Endometrium (tissue), 2 donors: Measurements from ENCODE around the gene GPR25.

Source experiments
- FAIRE-seq: peaks from 2 replicates; lab custom pipeline; 2012; peaks lifted over from hg19 to GRCh38; lab: Jason Lieb, UNC
- donor health status: control.
- donor health status: control.

The GPR25 gene

DNA sequence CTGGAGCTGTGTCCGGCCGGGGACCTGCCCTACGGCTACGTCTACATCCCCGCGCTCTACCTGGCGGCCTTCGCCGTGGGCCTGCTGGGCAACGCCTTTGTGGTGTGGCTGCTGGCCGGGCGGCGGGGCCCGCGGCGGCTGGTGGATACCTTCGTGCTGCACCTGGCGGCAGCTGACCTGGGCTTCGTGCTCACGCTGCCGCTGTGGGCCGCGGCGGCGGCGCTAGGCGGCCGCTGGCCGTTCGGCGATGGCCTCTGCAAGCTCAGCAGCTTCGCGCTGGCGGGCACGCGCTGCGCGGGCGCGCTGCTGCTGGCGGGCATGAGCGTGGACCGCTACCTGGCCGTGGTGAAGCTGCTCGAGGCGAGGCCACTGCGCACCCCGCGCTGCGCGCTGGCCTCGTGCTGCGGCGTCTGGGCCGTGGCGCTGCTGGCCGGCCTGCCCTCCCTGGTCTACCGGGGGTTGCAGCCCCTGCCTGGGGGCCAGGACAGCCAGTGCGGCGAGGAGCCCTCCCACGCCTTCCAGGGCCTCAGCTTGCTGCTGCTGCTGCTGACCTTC is 412 bp downstream of the GPR25 start:
- no peak for FAIRE-seq

DNA sequence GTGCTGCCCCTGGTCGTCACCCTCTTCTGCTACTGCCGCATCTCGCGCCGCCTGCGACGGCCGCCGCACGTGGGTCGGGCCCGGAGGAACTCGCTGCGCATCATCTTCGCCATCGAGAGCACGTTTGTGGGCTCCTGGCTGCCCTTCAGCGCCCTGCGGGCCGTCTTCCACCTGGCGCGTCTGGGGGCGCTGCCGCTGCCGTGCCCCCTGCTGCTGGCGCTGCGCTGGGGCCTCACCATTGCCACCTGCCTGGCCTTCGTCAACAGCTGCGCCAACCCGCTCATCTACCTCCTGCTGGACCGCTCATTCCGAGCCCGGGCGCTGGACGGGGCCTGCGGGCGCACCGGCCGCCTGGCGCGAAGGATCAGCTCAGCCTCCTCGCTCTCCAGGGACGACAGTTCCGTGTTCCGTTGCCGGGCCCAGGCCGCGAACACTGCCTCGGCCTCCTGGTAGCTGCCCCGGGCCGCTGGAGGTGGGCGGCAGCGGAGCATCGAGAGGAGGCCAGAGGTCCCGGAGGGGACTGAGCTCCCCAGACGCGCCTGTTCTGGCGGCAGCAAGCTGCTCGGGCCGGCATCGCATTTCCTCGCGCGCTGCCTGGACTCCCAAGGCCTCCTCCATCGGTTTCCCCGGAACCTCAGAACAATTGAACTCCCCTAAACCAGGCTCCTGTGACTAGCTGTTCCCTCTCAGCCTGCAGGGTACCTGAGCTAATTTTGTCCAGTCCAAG is 1.1 kb downstream of the GPR25 start:
- FAIRE-seq, result no peak

DNA sequence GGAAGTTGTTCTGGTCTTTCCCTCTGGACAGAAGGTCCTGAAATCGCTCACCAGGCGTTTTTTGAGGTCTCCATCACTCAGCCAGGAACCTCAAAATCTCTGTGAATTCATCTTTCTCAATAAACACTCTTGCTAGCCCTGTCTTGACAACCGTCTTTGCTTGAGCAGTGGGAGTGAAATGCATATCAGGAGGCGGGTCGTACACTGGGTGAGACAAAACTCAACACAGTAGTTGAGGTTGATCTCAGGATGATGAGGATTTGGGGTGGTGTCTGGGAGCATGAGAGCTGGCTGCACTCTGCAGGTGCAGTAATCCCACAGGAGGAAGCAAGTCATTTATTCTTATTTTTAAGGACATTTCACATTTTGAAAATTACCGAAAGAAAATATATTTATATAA is 1.9 kb downstream of the GPR25 start:
- FAIRE-seq, result no peak

DNA sequence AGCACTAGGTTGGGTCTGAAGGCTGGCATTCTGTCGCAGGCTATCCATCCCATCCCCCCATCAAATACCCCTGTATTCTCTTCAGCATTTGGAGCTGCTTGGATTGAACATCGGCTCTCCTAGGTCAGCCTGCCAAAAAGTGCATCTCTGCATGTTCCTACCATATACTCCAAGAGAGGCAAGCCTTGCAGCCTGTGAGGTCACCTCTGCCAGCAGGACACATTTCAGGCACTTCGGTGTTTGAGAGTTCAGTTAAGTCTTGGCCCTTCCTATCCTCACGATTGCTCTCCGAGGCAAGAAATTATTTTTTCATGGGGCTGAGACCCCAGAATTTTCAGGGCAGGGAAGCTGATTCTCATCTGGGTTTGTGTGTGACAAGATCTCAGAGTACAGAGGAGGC is 2.6 kb downstream of the GPR25 start:
- FAIRE-seq, result no peak

DNA sequence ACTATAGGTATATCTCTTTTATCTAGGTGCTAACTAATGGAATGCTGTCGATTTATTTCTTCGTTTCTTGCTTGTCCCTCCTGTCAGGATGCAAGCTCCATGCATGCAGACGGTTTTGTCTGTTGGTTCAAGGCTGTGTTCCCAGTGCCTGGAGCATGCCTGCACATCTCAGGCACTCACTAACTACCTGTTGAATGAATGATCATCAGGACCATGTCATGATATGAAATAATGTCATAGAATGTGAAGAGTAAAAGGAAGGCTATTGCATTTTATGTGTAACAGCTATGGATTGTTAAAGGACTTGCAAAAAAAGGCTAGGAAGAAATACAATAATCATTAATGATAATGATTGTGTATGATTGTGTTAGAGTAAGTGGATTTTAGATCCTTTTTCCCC is 4.2 kb downstream of the GPR25 start:
- no peak for FAIRE-seq

DNA sequence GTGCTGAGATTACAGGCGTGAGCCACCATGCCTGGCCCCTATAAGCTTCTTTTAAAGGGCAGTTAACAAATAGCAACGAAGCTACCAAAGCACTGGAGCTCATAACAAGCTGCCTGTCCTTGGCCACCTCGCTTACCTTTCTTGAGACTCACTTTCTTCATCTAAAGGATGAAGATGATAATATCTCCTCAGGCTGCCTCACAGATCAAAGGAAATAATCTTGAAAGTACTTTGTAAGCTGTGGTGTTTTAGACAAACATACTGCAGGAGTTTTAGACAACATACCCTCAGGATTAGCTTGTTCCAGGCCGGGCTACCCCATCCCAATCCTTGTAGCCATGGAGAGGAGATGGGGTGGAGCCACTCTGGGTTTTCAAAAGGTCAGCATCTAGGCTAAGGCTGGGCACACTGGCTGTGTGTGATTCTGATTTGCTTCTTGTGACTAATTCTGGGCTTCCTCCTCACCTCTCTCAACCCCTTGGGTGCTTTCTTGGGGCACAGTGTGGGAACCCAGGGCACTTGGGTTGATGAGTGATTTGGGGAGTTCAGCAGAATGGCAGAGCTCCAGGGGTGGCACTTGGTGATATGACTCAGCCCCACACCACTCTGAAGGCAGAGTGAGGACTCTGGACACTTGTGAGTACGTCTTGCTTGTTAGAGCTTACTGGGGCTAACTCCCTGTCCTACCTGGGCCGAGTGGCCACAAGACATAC is 5.2 kb downstream of the GPR25 start:
- FAIRE-seq, result no peak

DNA sequence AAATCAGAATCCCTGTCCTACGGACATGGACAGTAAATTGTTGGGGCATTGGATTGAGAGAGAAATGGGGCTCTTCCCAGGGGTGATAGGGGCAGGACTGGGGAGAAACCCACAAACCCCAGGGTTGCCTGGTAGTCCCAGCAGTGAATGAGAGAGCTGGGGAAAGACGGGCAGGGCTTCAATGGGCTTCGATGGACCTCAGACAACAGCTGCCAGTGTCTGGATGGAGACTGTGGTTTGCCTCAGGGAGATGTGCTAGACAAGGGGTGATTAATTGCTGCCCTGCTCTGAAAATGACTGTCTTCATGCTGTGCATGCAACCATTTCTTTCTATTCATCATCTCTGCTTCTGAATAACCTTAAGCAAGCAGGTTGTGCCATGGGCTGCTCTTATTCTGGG is 7.4 kb downstream of the GPR25 start:
- FAIRE-seq, result no peak

DNA sequence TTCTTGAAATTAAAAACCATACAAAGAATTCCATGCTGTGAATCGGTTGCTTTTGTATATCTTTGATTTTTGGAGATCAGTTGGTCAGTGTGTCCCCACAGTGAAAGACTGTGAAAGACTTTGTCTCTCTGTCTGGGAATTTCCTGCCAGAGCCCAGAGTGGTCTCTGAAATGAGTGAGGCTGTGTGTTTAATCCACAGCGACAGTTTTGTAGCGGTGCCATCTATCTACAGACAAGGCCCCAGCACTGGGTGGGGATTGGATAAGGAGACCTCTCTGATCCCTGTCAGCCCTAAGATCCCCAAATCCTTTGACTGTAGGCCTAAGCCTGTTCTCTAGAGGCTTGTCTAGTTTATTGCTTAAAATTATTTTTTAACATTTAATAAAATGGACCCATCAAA is 10.3 kb downstream of the GPR25 start:
- FAIRE-seq, result no peak

DNA sequence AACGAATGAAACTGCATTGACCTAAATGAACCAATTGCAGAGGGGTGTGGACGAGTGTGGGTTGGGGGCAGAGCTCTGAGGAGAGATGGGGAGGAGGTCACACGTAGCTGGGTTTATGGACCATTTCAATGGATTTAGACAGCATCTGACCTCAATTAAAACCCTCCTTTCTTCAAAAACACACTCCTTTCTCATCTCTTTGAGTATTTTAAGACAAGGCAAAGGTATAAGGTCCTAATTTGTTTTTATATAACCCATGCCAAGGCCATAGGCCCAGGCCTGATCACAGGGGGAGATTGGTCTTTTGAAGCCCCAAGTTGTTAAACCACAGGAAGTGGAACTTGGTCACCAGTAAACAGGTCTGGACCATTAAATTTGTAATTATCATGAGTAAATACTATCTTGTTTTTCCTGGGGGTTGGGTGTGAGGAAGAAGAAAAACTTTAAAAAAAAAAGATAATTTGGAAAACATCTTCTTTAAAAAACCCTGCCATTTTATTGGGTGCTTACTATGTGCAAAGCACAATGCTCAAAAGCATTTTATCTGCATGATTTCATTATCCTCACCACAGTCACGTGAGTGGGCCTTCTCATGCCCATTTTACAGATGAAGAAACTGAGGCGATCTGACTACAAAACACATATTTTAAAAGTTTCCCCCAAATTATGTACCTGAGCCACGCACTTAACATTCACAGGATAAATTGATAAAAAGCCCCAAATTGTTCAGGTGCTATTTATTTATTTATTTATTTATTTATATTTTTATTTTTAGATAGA is 13.0 kb downstream of the GPR25 start:
- FAIRE-seq, result no peak

DNA sequence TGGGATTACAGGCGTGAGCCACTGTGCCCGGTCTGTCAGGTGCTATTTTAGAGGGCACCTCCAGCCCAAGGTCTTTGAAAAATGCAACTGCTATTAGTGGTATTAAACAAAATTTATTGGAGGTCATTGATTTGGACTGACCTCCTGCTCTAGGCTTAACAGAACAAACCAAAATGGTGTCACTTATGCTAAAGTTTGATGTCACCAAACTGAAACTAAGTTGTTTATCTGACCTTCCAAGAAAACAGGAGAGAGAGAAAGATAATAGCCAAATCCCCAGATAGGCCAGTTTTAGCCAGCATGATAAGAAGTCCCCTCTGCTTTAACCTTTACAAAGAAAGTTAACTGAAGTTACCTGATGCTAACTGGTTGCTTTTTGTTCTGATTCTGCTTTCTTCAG is 13.8 kb downstream of the GPR25 start:
- no peak for FAIRE-seq

DNA sequence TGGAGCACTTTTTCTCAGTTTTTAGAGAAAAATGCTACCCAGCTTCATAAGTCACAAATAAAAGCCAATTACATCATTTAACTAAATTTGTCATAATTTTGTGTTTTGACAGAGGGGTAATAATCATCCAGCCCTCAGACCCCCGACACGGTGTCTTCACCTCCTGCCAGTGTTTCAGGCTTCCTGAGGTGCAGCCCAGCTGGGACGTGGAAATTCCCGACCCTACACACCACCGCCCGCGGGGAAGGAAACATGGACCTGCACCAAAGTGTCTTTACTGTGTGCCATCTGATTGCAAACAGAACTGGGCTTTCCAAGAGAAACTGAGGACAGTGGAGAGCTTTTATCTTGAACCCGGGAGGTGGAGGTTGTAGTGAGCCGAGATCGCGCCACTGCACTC is 14.3 kb downstream of the GPR25 start:
- FAIRE-seq, result no peak

DNA sequence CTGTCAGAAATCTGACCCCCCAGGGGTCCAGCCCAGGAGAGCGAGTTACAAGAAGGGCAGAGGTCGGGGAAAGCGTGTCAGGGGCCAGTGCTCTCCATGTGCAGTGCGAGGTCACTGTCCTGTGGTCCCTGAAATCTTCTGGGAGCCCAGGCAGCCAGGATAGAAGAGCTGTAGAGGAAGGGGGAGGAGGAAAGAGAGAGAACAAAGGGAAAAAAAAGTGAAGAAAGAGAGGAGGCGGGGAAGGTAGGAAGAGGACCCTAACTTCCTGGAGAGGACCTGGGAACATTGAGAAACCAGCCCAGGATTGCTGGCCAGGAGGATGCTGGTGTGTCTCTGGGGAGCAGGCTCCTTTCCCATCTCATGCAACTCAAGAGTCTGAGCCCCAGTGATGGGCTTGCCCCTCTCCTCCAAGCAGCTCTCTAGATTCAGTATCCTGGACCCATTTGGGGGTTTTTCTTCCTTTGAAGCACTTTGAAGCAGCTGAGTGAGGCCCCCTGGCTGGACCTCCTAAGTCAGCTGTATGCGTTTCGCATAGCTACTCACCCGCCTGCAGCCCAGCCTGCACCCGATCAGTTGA is 15.1 kb downstream of the GPR25 start:
- no peak for FAIRE-seq

DNA sequence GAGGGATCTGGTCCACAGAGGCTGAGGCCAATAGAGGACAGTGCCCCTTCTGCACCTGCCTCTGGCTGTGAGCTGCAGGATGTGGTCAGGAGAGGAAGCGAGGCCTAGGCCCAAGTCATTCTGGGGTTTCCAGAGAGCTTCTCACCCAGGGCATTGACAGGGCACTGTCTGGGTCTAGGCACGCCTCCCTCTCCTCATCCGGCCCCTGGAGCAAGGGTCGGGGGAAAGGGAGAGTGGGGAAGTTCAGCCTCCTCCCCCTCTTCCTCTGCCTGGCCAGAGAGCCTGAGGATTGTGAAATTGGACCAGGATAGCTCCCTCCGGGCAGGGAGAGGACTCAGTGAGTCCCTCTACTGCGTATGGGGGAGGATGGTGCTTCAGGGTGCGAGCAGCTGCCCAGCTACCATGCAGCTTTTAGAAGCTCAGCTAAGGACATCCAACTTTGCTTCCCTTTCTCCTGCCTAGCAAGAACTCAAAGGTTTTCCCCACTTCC is 15.6 kb downstream of the GPR25 start:
- no peak for FAIRE-seq

DNA sequence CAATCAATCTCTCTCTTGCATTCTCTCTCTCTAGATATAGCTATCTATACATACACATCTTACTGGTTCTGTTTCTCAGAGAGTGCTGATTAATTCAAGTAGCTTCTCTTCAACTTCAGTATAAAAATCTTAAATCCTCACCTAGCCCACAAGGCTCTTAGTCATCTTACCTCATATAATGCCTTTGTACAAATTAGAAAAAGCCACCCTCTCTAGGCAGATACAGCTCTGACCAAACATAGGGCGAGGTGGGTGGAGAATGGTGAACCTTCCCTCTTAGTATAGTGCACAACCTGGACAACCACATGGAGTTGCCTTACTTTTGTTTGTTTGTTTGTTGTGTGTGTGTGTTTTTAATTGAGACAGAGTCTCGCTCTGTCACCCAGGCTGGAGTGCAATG is 16.8 kb downstream of the GPR25 start:
- no peak for FAIRE-seq

DNA sequence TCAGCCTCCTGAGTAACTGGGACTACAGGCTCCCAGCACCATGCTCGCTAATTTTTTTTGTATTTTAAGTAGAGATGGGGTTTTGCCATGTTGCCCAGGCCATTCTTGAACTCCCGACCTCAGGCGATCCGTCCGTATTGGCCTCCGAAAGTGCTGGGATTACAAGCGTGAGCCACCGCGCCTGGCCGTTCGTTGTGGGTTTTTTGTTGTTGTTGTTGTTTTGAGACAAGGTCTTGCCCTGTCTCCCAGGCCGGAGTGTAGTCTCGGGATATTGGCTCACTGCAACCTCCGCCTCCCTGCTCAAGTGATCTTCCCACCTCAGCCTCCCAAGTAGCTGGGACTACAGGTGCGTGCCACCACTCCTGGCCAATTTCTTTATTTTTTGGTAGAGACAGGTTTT is 17.2 kb downstream of the GPR25 start:
- FAIRE-seq, result no peak

DNA sequence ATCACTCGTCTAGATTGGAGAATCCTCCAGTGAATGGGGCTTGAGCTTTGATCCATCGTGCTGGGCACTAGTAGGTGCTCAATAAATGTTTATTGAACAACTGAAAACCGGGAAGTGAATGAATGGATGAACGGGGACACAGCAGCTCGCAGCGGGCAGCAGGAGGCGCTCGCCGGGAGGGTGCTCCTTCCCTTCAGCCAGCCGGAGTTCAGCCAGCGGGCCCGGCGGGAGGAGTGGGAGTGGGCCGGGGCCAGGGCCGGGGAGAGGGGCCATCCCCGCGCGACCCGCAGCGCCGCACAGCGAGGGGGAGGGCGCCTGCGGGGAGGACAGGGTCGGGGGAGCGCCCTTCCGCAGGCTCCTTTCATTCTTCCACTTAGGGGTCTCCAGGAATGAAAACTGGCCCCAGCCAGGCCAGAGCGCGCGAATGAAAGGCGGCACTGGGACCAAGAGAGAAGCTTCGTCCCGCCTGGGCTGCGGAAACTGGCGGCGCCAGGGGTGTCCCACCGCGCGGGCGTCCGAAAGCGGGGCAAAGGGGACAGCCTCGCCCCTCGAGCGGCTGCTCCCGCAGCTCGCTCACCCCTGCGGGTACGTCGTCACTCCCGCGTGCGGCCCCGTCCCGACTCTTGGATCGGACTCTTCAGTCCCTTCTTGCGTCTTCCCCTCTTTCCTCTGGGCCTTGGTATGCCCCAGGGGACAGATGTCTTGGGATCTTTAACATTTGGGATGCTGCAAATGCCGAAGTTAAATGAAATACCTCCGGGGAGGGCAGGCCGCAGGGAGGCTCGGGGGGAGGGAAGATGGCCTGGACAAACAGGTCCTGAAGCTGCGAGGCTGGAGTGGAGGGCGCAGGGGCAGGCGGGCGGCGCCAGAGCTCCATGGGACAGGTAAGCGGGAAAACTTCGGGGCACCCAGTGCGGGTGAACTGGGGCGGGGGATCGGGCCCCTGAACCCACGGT is 18.3 kb downstream of the GPR25 start:
- no peak for FAIRE-seq

DNA sequence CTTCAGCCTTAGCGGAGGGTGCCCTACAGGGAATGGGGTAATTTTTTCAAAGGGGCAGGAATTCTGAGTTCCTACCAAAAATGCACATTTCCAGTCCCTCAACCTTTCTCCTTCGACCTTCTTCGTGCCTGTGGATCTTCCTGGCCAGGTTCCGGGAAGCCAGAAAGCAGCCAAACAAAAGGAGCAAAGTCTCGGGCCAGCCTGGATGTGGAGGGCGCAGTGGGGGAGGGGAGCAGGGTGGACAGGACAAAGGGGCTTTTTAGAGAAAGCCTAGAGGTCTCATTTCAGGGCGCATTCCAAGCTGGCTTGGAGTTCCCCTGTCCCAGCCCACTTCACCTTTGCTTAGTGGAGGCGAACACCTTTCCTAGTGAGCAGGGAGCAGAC is 19.0 kb downstream of the GPR25 start:
- no peak for FAIRE-seq

DNA sequence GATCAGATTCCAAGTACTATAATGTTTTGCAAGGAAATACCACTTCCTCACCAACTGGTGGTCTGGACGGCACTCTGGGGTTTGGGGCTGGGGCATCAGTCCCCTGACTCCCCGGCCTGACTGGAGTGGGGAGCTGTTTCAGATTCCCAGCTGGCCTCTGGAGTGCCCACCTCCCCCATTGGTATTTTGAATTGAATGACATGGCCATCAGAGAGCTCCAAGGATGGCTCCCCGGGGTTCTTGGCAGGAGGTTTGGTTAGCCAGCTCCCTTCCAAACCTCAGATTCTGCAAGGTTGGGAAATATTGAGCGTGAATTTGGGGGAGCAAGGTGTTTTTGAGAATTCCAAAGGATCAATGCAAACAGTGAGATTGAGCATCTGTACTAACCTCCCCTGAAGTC is 19.8 kb downstream of the GPR25 start:
- no peak for FAIRE-seq

DNA sequence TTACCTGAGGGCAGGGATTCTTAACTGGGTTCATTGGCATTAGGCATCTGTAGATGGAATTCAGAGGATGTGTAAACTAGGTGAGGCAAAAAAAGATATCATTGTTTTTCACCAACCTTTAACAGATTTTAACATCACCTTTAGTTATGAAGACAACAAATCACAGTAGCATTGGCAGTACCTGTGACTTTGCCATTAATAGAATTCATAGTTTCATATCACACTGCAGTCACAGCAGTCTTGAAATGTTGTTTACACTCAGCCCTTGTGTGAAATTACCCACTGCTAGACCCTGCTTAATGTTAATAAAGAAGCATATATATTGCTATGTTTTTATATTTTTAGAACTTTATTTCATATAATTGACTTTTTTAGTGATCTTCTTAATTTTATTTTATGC is 20.2 kb downstream of the GPR25 start:
- no peak for FAIRE-seq

DNA sequence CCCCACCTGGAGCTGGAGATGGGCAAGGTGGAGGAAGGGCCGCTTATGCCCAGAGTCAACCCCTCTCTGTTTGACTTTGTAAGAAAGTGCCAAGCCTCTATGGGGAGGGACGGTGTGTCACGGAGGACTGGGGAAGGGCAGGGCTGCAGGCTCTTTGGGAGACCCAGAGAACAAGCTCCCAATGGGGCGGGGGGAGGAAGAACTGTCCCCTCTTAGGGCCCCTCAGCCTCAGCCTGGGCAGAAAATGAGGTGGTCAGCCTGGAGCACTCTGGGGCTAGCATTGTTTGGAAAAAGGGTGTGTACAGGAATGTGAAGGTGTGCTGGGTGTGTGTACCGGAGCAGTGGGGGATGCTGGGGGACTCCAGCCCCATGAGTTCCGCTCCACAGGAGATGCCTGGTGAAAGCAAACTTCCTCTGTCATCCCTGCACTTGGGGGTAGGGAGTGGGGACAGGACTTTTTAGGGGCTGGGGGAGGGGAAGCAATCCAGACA is 20.7 kb downstream of the GPR25 start:
- FAIRE-seq, result no peak
